Measurements from ENCODE around the gene RNPS1. TPM values are rescaled to one million over a fixed set of nuclear protein-coding genes. Genes with fewer than 3 reads are reported as not detected.

The RNPS1 gene
- polyA plus RNA-seq, 2 donors: 41.4 to 100.0 TPM

GRCh38 chr16:2282866-2283555 is 15.1 kb upstream of the RNPS1 start:
- 83 to 86% methylated on average over 21 to 26 of the region's 26 CpGs for WGBS, 2 donors
- peaks cover 0 to 14% of the 10 kb centered on the region in 2 donors for H3K36me3 ChIP-seq (ENCODE audit: control insufficient read depth in 2 of 2, insufficient read depth in 2 of 2, low read length in 1 of 2)
- no peak overlapping the region for H3K27ac ChIP-seq (ENCODE audit: low read depth in 2 of 2, low read length in 1 of 2)
- no peaks in the 10 kb centered on the region for H3K9me3 ChIP-seq (ENCODE audit: control insufficient read depth in 2 of 2, insufficient read depth in 1 of 2, low read depth in 1 of 2, low read length in 1 of 2)
- no peak overlapping the region for H3K4me3 ChIP-seq (ENCODE audit: low read depth in 1 of 2, low read length in 2 of 2)
- no peaks in the 10 kb centered on the region for H3K4me1 ChIP-seq (ENCODE audit: control insufficient read depth in 2 of 2, insufficient read depth in 2 of 2, low read length in 1 of 2)
- no peaks in the 10 kb centered on the region for H3K27me3 ChIP-seq (ENCODE audit: control insufficient read depth in 1 of 2, insufficient read depth in 2 of 2, low read length in 2 of 2)

DNA sequence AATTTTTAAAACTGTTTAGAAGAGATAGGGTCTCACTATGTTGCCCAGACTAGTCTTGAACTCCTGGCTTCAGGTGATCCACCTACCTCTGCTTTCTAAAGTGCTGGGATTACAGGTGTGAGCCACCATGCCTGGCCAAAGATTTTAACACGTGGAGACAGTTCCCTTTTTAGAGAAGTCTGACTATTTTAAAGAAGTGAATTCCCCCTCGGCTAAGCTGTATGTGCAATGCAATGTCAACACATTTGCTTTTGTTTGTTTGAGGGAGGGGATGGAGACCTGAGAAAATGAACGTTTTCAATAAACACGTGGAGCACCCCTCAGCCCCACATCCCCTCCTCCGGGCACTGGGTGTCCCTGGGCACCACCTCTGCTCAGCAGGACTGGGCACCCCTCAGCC is 14.3 kb upstream of the RNPS1 start:
- Histone ChIP-seq H3K27ac (ENCODE audit: low read depth in 2 of 2, low read length in 1 of 2) (no peak overlapping the region), H3K4me1 (ENCODE audit: control insufficient read depth in 2 of 2, insufficient read depth in 2 of 2, low read length in 1 of 2) (no peaks in the 10 kb centered on the region), H3K9me3 (ENCODE audit: control insufficient read depth in 2 of 2, insufficient read depth in 1 of 2, low read depth in 1 of 2, low read length in 1 of 2) (no peaks in the 10 kb centered on the region), H3K36me3 (ENCODE audit: control insufficient read depth in 2 of 2, insufficient read depth in 2 of 2, low read length in 1 of 2) (peaks cover 0 to 17% of the 10 kb centered on the region in 2 donors), H3K27me3 (ENCODE audit: control insufficient read depth in 1 of 2, insufficient read depth in 2 of 2, low read length in 2 of 2) (no peaks in the 10 kb centered on the region), H3K4me3 (ENCODE audit: low read depth in 1 of 2, low read length in 2 of 2) (no peak overlapping the region)
- 50 to 66% methylated on average over 4 to 5 of the region's 5 CpGs for WGBS, 2 donors

- Histone ChIP-seq H3K27ac (ENCODE audit: low read depth in 2 of 2, low read length in 1 of 2) (no peak overlapping the region), H3K4me1 (ENCODE audit: control insufficient read depth in 2 of 2, insufficient read depth in 2 of 2, low read length in 1 of 2) (no peaks in the 10 kb centered on the region), H3K36me3 (ENCODE audit: control insufficient read depth in 2 of 2, insufficient read depth in 2 of 2, low read length in 1 of 2) (peaks cover 0 to 12% of the 10 kb centered on the region in 2 donors), H3K27me3 (ENCODE audit: control insufficient read depth in 1 of 2, insufficient read depth in 2 of 2, low read length in 2 of 2) (no peaks in the 10 kb centered on the region), H3K9me3 (ENCODE audit: control insufficient read depth in 2 of 2, insufficient read depth in 1 of 2, low read depth in 1 of 2, low read length in 1 of 2) (no peaks in the 10 kb centered on the region), H3K4me3 (ENCODE audit: low read depth in 1 of 2, low read length in 2 of 2) (no peak overlapping the region)
- WGBS, 2 donors: 82% methylated on average over 24 of the region's 24 CpGs
Observed at GRCh38 chr16:2280981-2281542, 13.1 kb upstream of the RNPS1 start.

DNA sequence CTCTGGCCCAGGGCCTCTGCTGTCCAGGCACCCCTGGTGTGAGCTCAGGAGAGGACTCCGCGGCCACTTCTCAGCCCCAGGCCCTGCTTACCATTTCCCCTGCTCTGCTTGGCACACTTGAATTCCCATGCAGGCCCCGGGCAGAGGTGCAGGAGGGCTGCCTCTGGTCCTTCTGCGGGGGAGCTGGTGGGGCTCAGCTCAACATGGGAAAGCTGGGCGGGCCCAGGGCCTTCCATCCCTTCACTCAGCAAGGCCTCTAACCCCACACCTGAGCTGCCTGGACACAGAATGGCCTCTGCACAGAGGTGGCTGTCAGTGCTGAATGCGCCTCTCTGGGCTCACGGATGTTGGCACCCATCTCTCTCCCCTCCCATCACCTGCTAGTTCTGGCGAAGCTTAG is 12.5 kb upstream of the RNPS1 start:
- H3K4me3 ChIP-seq (ENCODE audit: low read depth in 1 of 2, low read length in 2 of 2): no peak overlapping the region
- peaks cover 0 to 12% of the 10 kb centered on the region in 2 donors for H3K36me3 ChIP-seq (ENCODE audit: control insufficient read depth in 2 of 2, insufficient read depth in 2 of 2, low read length in 1 of 2)
- H3K27me3 ChIP-seq (ENCODE audit: control insufficient read depth in 1 of 2, insufficient read depth in 2 of 2, low read length in 2 of 2): no peaks in the 10 kb centered on the region
- H3K27ac ChIP-seq (ENCODE audit: low read depth in 2 of 2, low read length in 1 of 2): no peak overlapping the region
- 90 to 91% methylated on average over 8 of the region's 8 CpGs for WGBS, 2 donors
- H3K9me3 ChIP-seq (ENCODE audit: control insufficient read depth in 2 of 2, insufficient read depth in 1 of 2, low read depth in 1 of 2, low read length in 1 of 2): no peaks in the 10 kb centered on the region
- H3K4me1 ChIP-seq (ENCODE audit: control insufficient read depth in 2 of 2, insufficient read depth in 2 of 2, low read length in 1 of 2): no peaks in the 10 kb centered on the region

- Histone ChIP-seq H3K27me3 (ENCODE audit: control insufficient read depth in 1 of 2, insufficient read depth in 2 of 2, low read length in 2 of 2) (no peaks in the 10 kb centered on the region), H3K9me3 (ENCODE audit: control insufficient read depth in 2 of 2, insufficient read depth in 1 of 2, low read depth in 1 of 2, low read length in 1 of 2) (no peaks in the 10 kb centered on the region), H3K4me1 (ENCODE audit: control insufficient read depth in 2 of 2, insufficient read depth in 2 of 2, low read length in 1 of 2) (no peaks in the 10 kb centered on the region), H3K36me3 (ENCODE audit: control insufficient read depth in 2 of 2, insufficient read depth in 2 of 2, low read length in 1 of 2) (peaks cover 0 to 6% of the 10 kb centered on the region in 2 donors), H3K27ac (ENCODE audit: low read depth in 2 of 2, low read length in 1 of 2) (no peak overlapping the region), H3K4me3 (ENCODE audit: low read depth in 1 of 2, low read length in 2 of 2) (no peak overlapping the region)
- 87 to 88% methylated on average over 26 of the region's 26 CpGs for WGBS, 2 donors
Observed at GRCh38 chr16:2278956-2279800, 11.3 kb upstream of the RNPS1 start.

DNA sequence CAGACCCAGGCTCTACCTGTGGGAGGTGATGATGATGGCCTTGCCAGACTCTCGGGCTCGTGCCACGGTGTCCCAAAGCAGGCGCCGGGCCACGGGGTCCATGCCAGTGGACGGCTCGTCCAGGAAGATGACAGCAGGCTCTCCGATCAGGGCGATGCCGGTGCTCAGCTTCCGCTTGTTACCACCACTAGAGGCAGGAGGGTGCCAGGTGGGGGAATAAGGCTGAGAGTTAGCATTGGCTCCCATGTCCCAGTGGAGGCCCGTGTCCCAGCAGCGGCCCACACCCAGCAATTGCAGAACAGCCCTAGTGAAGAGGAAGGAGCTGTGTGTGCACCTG is 10.3 kb upstream of the RNPS1 start:
- Histone ChIP-seq H3K4me1 (ENCODE audit: control insufficient read depth in 2 of 2, insufficient read depth in 2 of 2, low read length in 1 of 2) (no peaks in the 10 kb centered on the region), H3K27me3 (ENCODE audit: control insufficient read depth in 1 of 2, insufficient read depth in 2 of 2, low read length in 2 of 2) (no peaks in the 10 kb centered on the region), H3K36me3 (ENCODE audit: control insufficient read depth in 2 of 2, insufficient read depth in 2 of 2, low read length in 1 of 2) (peaks cover 0 to 3% of the 10 kb centered on the region in 2 donors), H3K9me3 (ENCODE audit: control insufficient read depth in 2 of 2, insufficient read depth in 1 of 2, low read depth in 1 of 2, low read length in 1 of 2) (no peaks in the 10 kb centered on the region), H3K4me3 (ENCODE audit: low read depth in 1 of 2, low read length in 2 of 2) (no peak overlapping the region), H3K27ac (ENCODE audit: low read depth in 2 of 2, low read length in 1 of 2) (no peak overlapping the region)
- 79 to 86% methylated on average over 14 of the region's 14 CpGs for WGBS, 2 donors

DNA sequence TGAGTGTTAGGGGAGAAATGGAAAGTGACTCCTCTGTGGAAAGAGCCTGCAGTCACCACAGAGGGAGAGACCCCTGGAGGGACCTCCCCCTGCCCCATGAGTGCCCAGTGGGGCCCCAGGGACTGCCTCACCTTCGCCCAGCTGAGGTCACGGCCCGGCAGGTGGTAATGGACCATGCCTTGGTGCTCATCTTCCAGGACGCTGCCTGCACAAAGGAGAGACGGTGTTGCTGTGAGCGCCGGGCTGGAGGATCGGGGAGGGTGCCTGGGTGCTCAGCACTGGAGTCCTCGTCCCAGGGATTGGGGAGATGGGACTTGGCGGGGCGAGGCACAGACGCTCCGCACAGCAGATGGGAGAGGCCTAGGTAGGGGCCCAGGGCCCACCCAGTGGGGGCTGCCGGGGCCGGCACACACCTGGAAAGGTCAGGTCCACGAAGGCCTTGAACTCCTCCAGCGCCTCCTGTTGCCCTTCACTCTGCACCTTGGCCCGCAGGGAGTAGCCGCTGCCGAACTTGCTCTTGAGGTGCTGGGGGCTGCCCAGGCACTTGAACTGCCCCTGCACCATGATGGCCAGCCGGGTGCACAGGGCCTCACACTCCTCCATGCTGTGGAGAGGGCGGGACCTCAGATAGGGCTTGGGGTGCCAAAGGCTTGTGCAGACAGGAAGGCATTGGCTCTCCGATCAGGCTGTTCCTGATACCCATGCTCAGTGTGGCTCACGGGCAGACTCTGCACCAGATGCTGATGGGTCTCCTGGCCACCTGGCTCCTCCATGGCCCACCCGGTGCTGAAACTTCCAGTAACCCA is 9.7 kb upstream of the RNPS1 start:
- H3K4me1 ChIP-seq (ENCODE audit: control insufficient read depth in 2 of 2, insufficient read depth in 2 of 2, low read length in 1 of 2): no peaks in the 10 kb centered on the region
- no peak overlapping the region for H3K4me3 ChIP-seq (ENCODE audit: low read depth in 1 of 2, low read length in 2 of 2)
- 82 to 87% methylated on average over 25 of the region's 25 CpGs for WGBS, 2 donors
- H3K27ac ChIP-seq (ENCODE audit: low read depth in 2 of 2, low read length in 1 of 2): no peak overlapping the region
- H3K9me3 ChIP-seq (ENCODE audit: control insufficient read depth in 2 of 2, insufficient read depth in 1 of 2, low read depth in 1 of 2, low read length in 1 of 2): no peaks in the 10 kb centered on the region
- no peaks in the 10 kb centered on the region for H3K27me3 ChIP-seq (ENCODE audit: control insufficient read depth in 1 of 2, insufficient read depth in 2 of 2, low read length in 2 of 2)
- peaks cover 0 to 3% of the 10 kb centered on the region in 2 donors for H3K36me3 ChIP-seq (ENCODE audit: control insufficient read depth in 2 of 2, insufficient read depth in 2 of 2, low read length in 1 of 2)

- H3K27ac ChIP-seq (ENCODE audit: low read depth in 2 of 2, low read length in 1 of 2): no peak overlapping the region
- no peaks in the 10 kb centered on the region for H3K4me1 ChIP-seq (ENCODE audit: control insufficient read depth in 2 of 2, insufficient read depth in 2 of 2, low read length in 1 of 2)
- peaks cover 0 to 3% of the 10 kb centered on the region in 2 donors for H3K36me3 ChIP-seq (ENCODE audit: control insufficient read depth in 2 of 2, insufficient read depth in 2 of 2, low read length in 1 of 2)
- 75% methylated on average over 26 of the region's 26 CpGs for WGBS, 2 donors
- no peaks in the 10 kb centered on the region for H3K9me3 ChIP-seq (ENCODE audit: control insufficient read depth in 2 of 2, insufficient read depth in 1 of 2, low read depth in 1 of 2, low read length in 1 of 2)
- no peak overlapping the region for H3K4me3 ChIP-seq (ENCODE audit: low read depth in 1 of 2, low read length in 2 of 2)
- H3K27me3 ChIP-seq (ENCODE audit: control insufficient read depth in 1 of 2, insufficient read depth in 2 of 2, low read length in 2 of 2): no peaks in the 10 kb centered on the region
Observed at GRCh38 chr16:2276368-2277195, 8.7 kb upstream of the RNPS1 start.

Data from esophagus (tissue), 2 donors.